GM12878 (cell line): ENCODE measurements around the gene ROR2. TPM values are rescaled to one million over a fixed set of nuclear protein-coding genes. Genes with fewer than 3 reads are reported as not detected.

ENCODE experiments used
- ATAC-seq: fragments of 200-7000 bp; cut with Tn5 transposase; 3 replicates; pipeline ENCODE4 v1.9.1; 2020; ENCODE audit warnings: mild to moderate bottlenecking, moderate library complexity
- BruUV-seq: library from RNA; stranded (reverse); fragments of 400-500 nt; replicated peaks from 2 replicates; lab custom pipeline; 2021; lab: Mats Ljungman, UMichigan
- CTCF ChIA-PET: fragments of 300-600 bp; sonication (Branson Sonifier 250); formaldehyde crosslinking; extraction: SDS; loops from one replicate; lab custom pipeline; 2021; ENCODE audit warnings: inconsistent platforms; lab: Yijun Ruan, JAX
- POLR2A ChIA-PET: fragments of 350-600 bp; formaldehyde crosslinking; extraction: SDS; loops from one replicate; lab custom pipeline; 2021; ENCODE audit warnings: inconsistent platforms; lab: Charles Lee
- RAD21 ChIA-PET: fragments of 300-600 bp; sonication (Branson Sonifier 250); formaldehyde crosslinking; loops from one replicate; lab custom pipeline; 2023; ENCODE audit warnings: antibody characterized with exemption; ENCODE audit not compliant: unreplicated experiment; lab: Charles Lee
- SMC1A ChIA-PET: fragments of 300-600 bp; sonication (Branson Sonifier 250); formaldehyde crosslinking; loops from one replicate; lab custom pipeline; 2023; ENCODE audit not compliant: unreplicated experiment, uncharacterized antibody; lab: Charles Lee
- DNase-seq: peaks from one replicate; pipeline ENCODE4 v3.0.0-alpha.2; 2011; ENCODE audit warnings: low read depth, low spot score
- FAIRE-seq: peaks from 3 replicates; lab custom pipeline; 2011; peaks lifted over from hg19 to GRCh38; lab: Jason Lieb, UNC
- H2AFZ ChIP-seq: 2 replicates; pipeline ENCODE4 v1.6.0; 2011; ENCODE audit warnings: low read depth, low read length, control low read depth; ENCODE audit not compliant: control insufficient read depth
- H3K27ac ChIP-seq: 2 replicates; pipeline ENCODE4 v1.5.1; 2011; ENCODE audit warnings: control low read depth; ENCODE audit not compliant: control insufficient read depth, insufficient read depth
- H3K27me3 ChIP-seq, 2 experiments: replicated peaks in 1 of 2; 2 replicates each; pipeline versions ENCODE4 v1.6.0 to v1.6.1; 2011; ENCODE audit warnings: low read length in 1 of 2; ENCODE audit not compliant: control insufficient read depth in 2 of 2, insufficient read depth in 2 of 2
- H3K36me3 ChIP-seq, 2 experiments: 2 replicates each; pipeline ENCODE4 v1.5.1; 2011; ENCODE audit warnings: low read length in 1 of 2; ENCODE audit not compliant: control insufficient read depth in 2 of 2, insufficient read depth in 2 of 2
- H3K4me1 ChIP-seq: 2 replicates; pipeline ENCODE4 v1.6.1; 2011; ENCODE audit warnings: mild to moderate bottlenecking, low read length, moderate library complexity, mixed read lengths; ENCODE audit not compliant: control insufficient read depth, insufficient read depth
- H3K4me2 ChIP-seq: 2 replicates; pipeline ENCODE4 v1.6.0; 2011; ENCODE audit warnings: control low read depth; ENCODE audit not compliant: control insufficient read depth, insufficient read depth
- H3K4me3 ChIP-seq: fragments of 200-600 bp; sonication (generic); 2 replicates; pipeline ENCODE4 v1.5.1; 2016
- H3K79me2 ChIP-seq: 2 replicates; pipeline ENCODE4 v1.6.0; 2011; ENCODE audit warnings: low read length; ENCODE audit not compliant: control insufficient read depth, insufficient read depth
- H3K9ac ChIP-seq: 2 replicates; pipeline ENCODE4 v1.8.0; 2011; ENCODE audit warnings: low read length, control low read depth, mixed read lengths; ENCODE audit not compliant: control insufficient read depth, insufficient read depth
- H3K9me3 ChIP-seq: replicated peaks from 3 replicates; pipeline ENCODE4 v1.5.1; 2011; ENCODE audit warnings: mild to moderate bottlenecking, low read length; ENCODE audit not compliant: control insufficient read depth, insufficient read depth
- H4K20me1 ChIP-seq: 2 replicates; pipeline ENCODE4 v1.6.0; 2011; ENCODE audit not compliant: control insufficient read depth, insufficient read depth
- CBFB ChIP-seq: IDR thresholded peaks from 2 replicates; pipeline ENCODE4 v1.6.1; 2016; ENCODE audit warnings: antibody characterized with exemption, low read depth
- IKZF1 ChIP-seq: fragments of 450-650 bp; conservative IDR thresholded peaks from 2 replicates; pipeline ENCODE4 v1.6.1; 2017; ENCODE audit warnings: antibody characterized with exemption, mild to moderate bottlenecking
- TCF3 ChIP-seq: IDR thresholded peaks from 2 replicates; pipeline ENCODE4 v1.6.1; 2012; ENCODE audit warnings: low read depth, mild to moderate bottlenecking, low read length, borderline replicate concordance; ENCODE audit not compliant: insufficient read depth
- USF2 ChIP-seq: IDR thresholded peaks from 2 replicates; pipeline ENCODE4 v1.6.1; 2011; ENCODE audit warnings: low read depth, low read length, improper control_type of control experiment, borderline replicate concordance
- WGBS: methylation state at CpG from one replicate; pipeline ENCODE4 v1.1.6; 2016; ENCODE audit warnings: low lambda C conversion rate; ENCODE audit not compliant: insufficient replicate concordance, insufficient coverage; ENCODE audit errors: missing lambda C conversion rate; 5-methylcytosine and 5-hydroxymethylcytosine counted together
- in situ Hi-C: fragments of 300-500 bp; cut with MboI; formaldehyde crosslinking; loops from 9 replicates; pipeline ENCODE4 v1.14.3; 2018; ENCODE audit warnings: mixed read lengths
- intact Hi-C: fragments of 100-400 bp; cut with micrococcal nuclease; formaldehyde crosslinking; loops from one replicate; pipeline ENCODE4 v1.14.2; 2022; ENCODE audit not compliant: unreplicated experiment
- polyA plus RNA-seq, 11 experiments: library from polyadenylated mRNA; depleted of rRNA in 4 of 11; unstranded in 6 of 11; stranded (reverse) in 5 of 11; fragments of >200 nt; fragmentation: Nextera tagmentation in 4 of 11; fragmentation: Illumina TruSeq in 1 of 11; extraction: Ambion mirVana in 4 of 11; extraction: Trizol in 1 of 11; gene quantifications; 1 replicate in 1 of 11; 2 replicates in 10 of 11; pipeline versions ENCODE4 v1.2.1 to v1.2.3, GENCODE V29; 2011 to 2016; ENCODE audit warnings: inconsistent platforms in 2 of 11, missing spikeins in 2 of 11, low read depth in 1 of 11
- total RNA-seq, 4 experiments: library from RNA; depleted of rRNA in 3 of 4; stranded (reverse); fragments of >200 nt in 3 of 4; fragmentation: Illumina TruSeq in 1 of 4; extraction: Trizol in 1 of 4; gene quantifications; 2 replicates each; pipeline versions ENCODE4 v1.2.1 to v1.2.3, GENCODE V29; 2013 to 2021

Gene ROR2
- total and polyA plus RNA-seq, 10 of the 15 experiments (the other 5 are each of a cell fraction or from before 2014, with no cell fraction given), result 0.03 to 0.05 TPM; not detected in 8

DNA sequence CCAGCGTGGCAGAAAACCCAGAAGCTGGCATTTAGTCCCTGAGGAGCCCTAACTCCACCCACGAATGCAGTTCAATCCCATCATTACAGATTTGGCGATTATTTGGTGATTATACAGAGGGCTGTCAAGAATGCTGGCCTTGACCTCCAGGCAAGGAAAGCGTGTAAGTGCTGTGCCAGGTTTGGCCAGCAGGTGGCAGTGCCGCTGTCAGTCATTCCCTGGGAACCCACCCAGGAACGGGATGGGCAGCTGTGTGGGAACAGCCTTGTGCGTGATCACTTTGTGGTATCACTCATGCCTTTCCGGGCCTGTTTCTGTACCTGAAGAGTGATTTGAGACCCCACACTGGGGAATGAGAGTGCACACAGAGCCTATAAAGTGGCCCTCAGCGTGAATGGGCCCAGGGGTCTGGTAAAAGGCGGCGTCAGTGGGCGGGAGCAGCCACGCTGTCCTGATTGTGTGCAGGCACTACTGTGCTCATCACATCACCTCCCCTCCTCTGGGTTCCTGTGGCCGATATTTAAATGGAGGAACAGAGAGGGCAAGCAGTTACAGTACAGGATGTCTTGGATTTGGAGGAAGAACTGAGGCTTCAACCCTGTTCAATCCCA is 215.6 kb downstream of the ROR2 start (continued):
- TF ChIP-seq USF2 (no peak), IKZF1 (0 out of 2 replicates have a peak, but pooled peaks have one; percentile 36)

GRCh38 chr9:91733006-91733624 is 216.9 kb downstream of the ROR2 start:
- ATAC-seq, result no peak
- POLR2A ChIA-PET, result no interaction called here
- DNase-seq, result no peak
- intact Hi-C loops (no loop called here), in situ Hi-C loops (loop anchor here (5.0 kb wide), 1 partner anchor 821 kb away; no protein-coding TSS in a partner anchor)
- BruUV-seq, result no TSS peak
- FAIRE-seq, result no peak
- RAD21 ChIA-PET, result no interaction called here
- Histone ChIP-seq H3K4me2 (no peak overlapping the region), H3K36me3 (no peaks in the 10 kb centered on the region), H3K9ac (no peak overlapping the region), H3K79me2 (no peaks in the 10 kb centered on the region), H3K9me3 (no peaks in the 10 kb centered on the region), H3K27me3 (no peaks in the 10 kb centered on the region; a peak in 1 of 4 replicates), H3K4me1 (no peaks in the 10 kb centered on the region), H2AFZ (no peak overlapping the region), H4K20me1 (no peaks in the 10 kb centered on the region), H3K27ac (no peak overlapping the region), H3K4me3 (no peak overlapping the region)
- SMC1A ChIA-PET, result no interaction called here
- WGBS, result 92% methylated on average over 35 of the region's 46 CpGs
- TF ChIP-seq TCF3 (0 out of 2 replicates have a peak, but pooled peaks have one; percentile 49), CBFB (no peak)
- CTCF ChIA-PET, result interaction anchor here (1.7 kb wide), 1 partner anchor 818 kb away, joined by 4 read pairs; no protein-coding TSS in a partner anchor
